CD4-positive, alpha-beta T cell treated with Interleukin-15 for 4 hours (primary cell): ENCODE measurements around the gene COL7A1.
"Not testable (repeated sequence)": the region's sequence is repeated elsewhere in the genome, so short reads cannot be mapped to it uniquely, and the experiment has no call there.

Experiments
- DNase-seq: peaks from one replicate; pipeline ENCODE4 v3.0.0-alpha.2; 2020; ENCODE audit warnings: low spot score

The COL7A1 gene

DNA sequence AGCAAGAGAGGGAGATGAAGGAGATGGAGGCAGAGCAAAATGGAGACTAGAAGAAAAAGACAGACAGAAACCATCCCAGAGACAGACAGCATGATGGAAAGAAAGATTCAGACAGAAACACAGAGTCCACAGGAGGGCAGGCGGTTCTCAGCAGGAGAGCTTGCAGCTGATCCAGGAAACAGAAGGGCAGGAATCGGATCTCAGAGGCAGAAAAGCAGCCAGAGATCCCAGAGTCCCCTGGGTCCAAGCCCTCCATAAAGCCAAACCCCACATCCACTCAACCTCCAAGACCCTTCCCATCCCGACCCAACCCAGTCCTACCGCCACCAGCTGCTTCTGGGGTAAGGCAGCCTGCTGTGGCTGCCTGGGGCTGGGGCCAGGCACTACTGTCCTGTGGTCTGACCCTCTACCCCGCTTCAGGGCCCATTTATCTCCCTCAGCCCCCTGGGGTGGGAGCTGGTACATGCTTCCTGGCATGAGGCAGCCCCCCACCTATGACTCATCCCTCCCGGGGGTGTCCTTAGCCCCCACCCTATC, 31.7 kb downstream of the COL7A1 start, which contains the start of gene UCN2:
Gene UCN2 (minus strand): TSS at position 400 of the 537 bp plus-strand sequence. CDS start 657 bp downstream, outside the sequence.
- DNase-seq, result no peak

DNA sequence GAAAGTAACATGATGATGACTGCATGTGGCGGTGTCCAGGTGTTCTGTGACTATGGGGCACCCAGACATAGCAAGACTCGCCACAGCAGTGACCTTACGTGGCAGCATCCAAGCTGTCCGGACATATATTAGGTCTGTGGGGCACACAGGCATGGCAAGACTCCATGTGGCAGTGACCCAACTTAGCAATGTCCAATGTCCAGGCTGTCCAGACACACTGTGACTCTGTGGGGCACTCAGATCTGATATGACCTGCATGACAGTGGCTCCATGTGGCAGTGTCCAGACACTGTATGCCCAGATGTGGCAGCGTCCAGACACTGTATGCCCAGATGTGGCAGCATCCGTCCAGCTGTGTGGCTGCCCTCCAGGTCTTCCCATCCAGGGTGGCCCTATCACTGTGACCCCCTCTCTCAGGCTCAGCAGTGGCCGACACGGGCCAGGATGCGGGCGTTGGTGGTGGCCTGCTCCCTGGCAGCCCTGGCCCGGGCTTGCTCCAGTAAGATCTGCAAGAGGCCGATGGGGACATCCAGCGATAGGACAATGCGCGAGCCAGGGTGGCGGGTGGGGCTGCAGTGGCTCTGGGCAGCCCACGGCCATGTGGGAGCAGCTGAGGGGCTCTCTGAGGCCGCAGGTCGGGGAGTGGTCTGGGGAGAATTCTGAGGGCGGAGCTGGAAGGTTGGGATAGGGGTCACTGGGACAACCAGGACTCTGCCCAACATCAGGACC, 32.6 kb downstream of the COL7A1 start:
- no peak for DNase-seq

DNA sequence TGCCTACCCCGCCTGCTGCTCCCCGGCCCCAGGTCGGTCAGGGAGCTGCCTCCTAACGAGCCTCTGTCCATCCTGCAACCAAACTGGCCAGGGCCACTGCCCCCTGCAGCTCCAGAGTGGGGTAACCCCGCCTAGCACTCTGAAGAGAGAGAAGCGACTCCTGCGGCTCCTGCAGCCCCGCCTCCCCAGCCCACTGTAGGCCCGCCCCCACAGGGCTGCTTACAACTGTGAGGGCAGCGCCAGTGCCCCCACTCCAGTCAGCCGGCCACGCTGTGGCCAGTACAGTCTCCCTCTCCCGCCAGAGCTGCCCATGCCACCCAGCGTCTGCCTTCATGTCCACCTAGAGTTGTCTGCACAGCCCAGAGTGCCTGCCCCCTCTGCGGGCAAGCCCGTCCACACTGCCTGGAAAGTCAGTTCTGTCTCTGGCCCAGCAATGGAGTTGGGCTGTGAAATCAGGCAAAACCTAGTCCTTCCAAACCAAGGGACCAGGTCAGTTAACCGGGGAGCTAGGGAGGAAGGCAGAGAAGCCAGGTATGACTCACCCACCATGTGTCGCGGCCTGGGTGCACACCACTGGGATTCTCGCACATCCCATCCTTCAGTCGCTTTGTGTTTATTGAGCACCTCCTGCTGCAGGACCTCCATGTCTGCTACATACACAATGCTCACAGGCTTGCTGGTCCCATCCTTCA, 33.9 kb downstream of the COL7A1 start:
- DNase-seq, result no peak

DNA sequence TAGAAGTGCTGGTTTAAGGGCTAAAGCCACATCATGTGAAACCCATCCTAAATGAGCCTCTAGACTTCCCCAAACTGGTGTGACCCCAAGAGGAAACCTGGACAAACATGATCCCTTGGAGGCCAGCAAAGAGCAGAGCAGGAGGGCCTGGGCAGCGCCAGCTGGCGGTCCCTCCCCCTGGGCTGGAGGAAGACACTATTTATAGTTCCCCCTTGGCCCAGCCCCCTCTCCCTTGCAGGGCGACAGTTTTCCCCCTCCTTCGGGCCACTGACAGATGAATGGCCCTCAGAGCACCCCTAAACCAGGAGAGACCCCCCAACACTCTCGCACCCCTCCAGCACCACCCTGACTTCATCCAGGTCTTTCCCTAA, 34.5 kb downstream of the COL7A1 start:
- no peak for DNase-seq

DNA sequence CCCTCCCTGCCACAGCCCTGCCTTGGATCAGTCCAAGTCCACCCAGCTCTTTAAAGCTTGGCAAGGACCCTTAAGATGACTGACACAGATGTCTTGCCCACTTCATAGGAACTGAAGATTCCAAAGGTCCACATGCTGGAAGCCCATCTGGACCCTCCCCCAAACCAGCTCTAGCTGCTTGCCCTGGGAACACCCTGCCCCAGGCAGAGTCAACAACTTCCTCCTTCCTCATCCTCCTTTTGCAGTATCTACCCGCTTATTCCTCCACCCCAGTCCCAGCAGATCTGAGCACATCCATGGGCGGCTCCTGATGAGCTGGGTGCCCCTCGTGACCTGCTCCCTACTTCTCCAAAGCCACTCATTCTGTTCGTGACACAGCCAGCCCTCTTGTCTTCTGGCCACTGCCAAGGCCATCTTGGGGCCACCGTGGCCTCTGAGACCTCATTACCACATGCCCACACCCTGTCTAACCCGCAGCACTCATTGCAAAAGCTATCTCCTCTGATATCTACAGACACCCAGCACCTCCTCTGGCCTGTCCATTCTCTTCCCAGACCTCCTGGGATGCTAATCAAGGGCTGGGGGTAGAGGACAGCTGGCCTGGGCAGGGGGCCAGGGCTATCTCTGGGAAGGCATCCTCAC, 36.5 kb downstream of the COL7A1 start:
- no peak for DNase-seq

DNA sequence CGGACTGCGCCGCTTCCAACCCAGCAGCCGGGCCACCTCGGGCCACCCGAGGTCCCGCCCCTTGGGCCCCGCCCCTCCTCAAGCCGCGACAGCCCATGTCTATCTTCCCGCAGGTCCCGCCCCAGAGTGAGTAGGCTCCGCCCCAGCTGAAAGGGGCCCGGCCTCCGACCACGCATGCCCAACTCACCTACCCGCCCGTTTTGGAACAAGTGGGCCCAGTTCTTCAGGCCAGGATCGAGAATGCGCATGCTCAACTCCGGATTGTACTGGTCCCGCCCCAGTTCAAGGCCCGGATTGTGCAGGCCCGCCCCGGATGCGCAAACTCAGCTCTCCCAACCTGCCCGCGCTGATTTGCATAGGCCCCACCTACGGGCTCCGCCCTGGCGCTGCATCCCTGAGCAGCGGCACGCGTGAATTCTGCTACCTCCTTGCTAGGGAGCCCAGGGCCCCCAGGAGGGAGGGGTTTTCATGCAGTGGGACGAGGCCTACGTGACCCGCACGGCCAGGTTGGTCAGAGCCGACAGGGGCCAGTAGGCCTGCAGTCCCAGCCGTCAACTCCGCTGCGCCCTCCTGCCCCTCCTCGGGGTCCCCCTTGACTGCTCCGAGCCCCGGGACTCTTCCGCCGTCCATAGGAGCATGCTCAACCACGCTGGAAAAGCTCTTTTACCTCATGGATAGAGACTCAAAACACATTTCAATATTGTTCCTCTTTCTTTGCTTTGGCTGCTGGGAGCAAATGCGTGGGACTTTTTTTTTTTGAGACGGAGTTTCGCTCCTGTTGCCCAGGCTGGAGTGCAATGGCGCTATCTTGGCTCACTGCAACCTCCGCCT, 38.1 kb downstream of the COL7A1 start, which contains the start of gene PFKFB4:
Gene PFKFB4 (minus strand): TSS at position 8 of the 831 bp plus-strand sequence. CDS start 26 bp downstream, outside the sequence.
- DNase-seq, result peak; percentile 100

- DNase-seq, result no peak
Measured at GRCh38 chr3:48555949-48556795, 39.0 kb downstream of the COL7A1 start.

- no peak for DNase-seq
Measured at GRCh38 chr3:48555231-48555948, 39.7 kb downstream of the COL7A1 start.

DNA sequence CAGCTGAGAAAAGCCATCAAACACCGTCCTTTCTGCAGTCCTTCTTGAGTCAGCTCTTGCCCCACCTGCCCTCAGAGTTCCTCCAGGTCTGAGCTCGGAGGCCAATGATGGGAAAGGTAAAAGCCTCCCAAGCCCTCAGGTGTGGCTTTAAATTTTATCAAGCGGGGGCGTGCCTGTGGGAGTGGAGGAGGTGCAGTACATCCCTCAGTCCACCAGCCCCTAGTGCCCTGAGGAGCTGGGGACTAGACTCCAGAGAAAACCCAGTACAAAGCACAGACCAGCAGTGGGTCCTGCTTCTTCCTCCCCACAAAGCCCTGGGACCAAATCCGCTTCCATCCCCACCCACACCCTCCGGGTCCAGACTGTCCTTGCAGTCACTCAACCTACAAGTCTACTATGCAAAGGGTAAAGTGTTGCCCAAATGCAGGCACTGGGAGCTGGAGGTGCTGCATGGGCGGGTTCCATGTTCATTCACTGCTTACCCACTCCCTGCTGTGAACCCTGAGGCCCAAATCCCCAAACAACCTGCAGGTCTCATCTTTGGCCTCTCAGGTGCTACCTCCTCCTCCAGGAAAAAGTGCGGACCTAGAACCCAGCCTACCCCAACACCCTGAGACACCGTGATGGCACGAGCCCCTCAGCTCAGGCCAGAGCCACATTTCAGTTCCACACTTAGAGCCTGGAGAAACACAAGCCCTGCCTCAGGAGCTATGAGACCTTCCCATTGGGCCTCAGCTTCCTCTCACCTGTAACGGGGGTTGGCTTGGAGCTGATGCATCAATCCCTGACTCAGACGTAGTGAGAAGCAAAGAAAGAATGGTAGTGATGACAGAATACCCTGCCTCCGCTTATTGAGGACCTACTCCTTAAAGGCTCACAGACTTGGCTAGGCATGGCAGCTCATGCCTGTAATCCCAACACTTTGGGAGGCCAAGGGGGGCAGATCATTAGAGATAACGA, 41.0 kb downstream of the COL7A1 start:
- DNase-seq, result no peak

- no peak for DNase-seq
Measured at GRCh38 chr3:48553361-48553760, 41.8 kb downstream of the COL7A1 start.

DNA sequence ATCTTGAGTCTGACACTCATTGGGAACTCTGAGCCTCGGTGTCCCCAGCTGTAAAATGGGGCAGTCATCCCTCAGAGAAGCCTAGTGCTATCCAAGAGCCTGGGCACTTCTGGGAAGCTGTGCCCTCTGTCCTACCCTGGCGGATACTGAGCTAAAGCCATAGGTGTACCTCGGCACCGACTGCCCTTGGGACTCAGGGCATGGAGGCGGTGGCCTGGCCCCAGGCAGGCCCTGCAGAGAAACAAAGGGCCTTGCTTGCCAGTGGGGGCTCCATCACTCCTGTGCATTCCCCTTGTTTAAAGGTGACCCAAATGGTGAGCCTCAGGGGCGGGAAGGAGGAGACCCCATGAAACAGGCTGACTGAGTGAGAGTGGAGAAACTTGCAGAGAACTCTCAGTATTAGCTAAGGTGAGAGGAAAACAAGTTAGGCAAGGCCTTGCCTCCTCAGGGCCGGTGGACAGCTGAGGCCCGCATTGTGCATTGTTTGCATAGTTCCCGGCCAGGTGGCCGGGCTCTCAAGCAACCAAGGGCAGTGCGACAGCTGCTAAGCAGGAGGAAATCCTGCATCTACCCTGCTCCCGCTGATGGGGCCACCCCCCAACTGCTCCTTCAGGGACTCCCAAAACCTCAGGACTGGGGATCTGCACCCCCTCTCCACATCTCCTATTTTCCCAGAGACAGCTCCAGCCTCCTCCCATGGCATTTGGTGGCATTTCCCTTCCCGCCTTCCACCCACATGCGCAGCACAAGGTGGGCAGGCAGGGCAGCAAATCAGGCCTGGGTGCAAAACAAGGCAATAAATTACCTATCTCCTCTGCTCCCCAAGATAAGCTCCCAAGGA, 42.8 kb downstream of the COL7A1 start:
- DNase-seq, result no peak

- not testable (repeated sequence) for DNase-seq
Measured at GRCh38 chr3:48551651-48552050, 43.5 kb downstream of the COL7A1 start.

GRCh38 chr3:48548729-48549705, 46.1 kb downstream of the COL7A1 start:
- DNase-seq, result peak; percentile 85

DNA sequence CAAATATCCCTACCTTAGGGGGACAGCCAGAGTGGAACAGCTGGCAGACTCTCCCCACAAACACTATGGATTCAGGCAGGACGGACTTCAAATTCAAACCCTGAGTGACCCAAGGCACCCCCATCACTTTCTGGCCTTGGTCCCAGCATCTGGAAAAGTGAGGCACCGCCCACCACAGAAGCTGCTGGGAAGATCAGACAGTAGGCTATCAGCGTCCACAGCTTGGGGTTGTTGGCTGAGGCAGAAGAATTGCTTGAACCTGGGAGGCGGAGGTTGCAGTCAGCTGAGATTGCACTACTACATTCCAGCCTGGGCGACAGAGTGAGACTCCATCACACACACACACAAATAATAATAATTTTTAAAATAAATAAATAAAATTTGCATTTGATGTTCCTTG, 47.0 kb downstream of the COL7A1 start:
- no peak for DNase-seq

DNA sequence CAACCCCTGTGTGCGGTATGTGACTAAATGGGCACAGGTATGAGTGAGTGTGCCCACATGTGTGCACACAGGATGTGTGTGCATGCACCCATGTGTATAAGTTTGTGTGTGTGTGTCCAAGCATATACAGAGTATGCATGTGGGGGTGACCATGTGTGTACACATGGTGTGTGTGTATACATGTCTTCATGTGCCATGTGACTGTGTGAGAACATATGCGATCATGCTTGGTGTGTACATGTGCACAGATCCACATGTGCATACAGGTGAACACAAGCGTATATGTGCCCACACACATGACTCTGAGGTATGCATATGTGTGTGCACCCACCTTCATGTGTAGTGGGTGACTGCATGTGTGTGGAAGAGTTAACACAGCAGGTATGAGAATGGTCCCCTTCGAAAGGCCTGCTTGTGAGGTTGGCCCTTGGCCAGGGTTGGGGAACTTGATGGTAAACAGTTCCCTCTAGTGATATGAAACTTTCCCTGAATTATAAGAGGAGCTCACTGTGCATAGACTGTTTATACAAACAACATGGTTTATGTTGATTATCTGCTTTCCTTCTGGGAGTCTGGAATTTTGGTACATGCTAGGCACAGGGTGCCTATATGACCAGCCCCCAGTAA, 48.8 kb downstream of the COL7A1 start:
- no peak for DNase-seq

- no peak for DNase-seq
Measured at GRCh38 chr3:48544141-48544540, 51.0 kb downstream of the COL7A1 start.
